H1 (cell line): Measurements from ENCODE around the gene OTUB1. TPM values are rescaled to one million over a fixed set of nuclear protein-coding genes. Genes with fewer than 3 reads are reported as not detected.

ENCODE experiments used
- CTCF ChIA-PET: fragments of 300-600 bp; sonication (Branson Sonifier 250); formaldehyde crosslinking; loops from one replicate; lab custom pipeline; 2021; ENCODE audit not compliant: partially characterized antibody; lab: Charles Lee
- POLR2A ChIA-PET: fragments of 300-600 bp; sonication (Branson Sonifier 250); formaldehyde crosslinking; loops from one replicate; lab custom pipeline; 2021; ENCODE audit warnings: inconsistent platforms; ENCODE audit not compliant: partially characterized antibody; lab: Charles Lee
- DNase-seq, 2 experiments: peaks; one replicate each; pipeline versions ENCODE4 v3.0.0 to v3.0.0-alpha.2; 2010 to 2022; ENCODE audit warnings: low spot score in 2 of 2, low read depth in 1 of 2, mixed read lengths in 1 of 2
- FAIRE-seq: peaks from 2 replicates; lab custom pipeline; 2011; peaks lifted over from hg19 to GRCh38; lab: Jason Lieb, UNC
- H2AFZ ChIP-seq: 2 replicates; pipeline ENCODE4 v1.8.1; 2012; ENCODE audit warnings: low read length, inconsistent platforms
- H2AK5ac ChIP-seq: 2 replicates; pipeline ENCODE4 v1.6.1; 2013; ENCODE audit warnings: low read depth, low read length
- H2BK120ac ChIP-seq: replicated peaks from 2 replicates; pipeline ENCODE3; 2013; ENCODE audit warnings: low read depth, low read length, inconsistent platforms
- H2BK12ac ChIP-seq: 2 replicates; pipeline ENCODE4 v1.6.1; 2013; ENCODE audit warnings: low read depth, low read length
- H2BK15ac ChIP-seq: 2 replicates; pipeline ENCODE4 v1.6.1; 2013; ENCODE audit warnings: low read length
- H2BK20ac ChIP-seq: 2 replicates; pipeline ENCODE4 v1.6.1; 2013; ENCODE audit warnings: low read length
- H2BK5ac ChIP-seq: 2 replicates; pipeline ENCODE4 v1.6.1; 2013; ENCODE audit warnings: low read depth, low read length
- H3K14ac ChIP-seq: 2 replicates; pipeline ENCODE4 v1.6.1; 2013; ENCODE audit warnings: inconsistent platforms; ENCODE audit not compliant: insufficient read length
- H3K18ac ChIP-seq: 2 replicates; pipeline ENCODE4 v1.6.1; 2013; ENCODE audit warnings: low read length; ENCODE audit errors: extremely low read depth
- H3K23ac ChIP-seq: 2 replicates; pipeline ENCODE4 v1.6.1; 2013; ENCODE audit warnings: inconsistent platforms; ENCODE audit not compliant: insufficient read length
- H3K23me2 ChIP-seq: 2 replicates; pipeline ENCODE4 v1.6.1; 2013; ENCODE audit warnings: low read depth, low read length
- H3K27ac ChIP-seq: 2 replicates; pipeline ENCODE4 v1.6.1; 2011; ENCODE audit warnings: low read depth, low read length, inconsistent platforms
- H3K27me3 ChIP-seq, 4 experiments: replicated peaks in 1 of 4; 1 replicate in 1 of 4; 2 replicates in 3 of 4; pipeline versions ENCODE4 v1.6.1 to v1.8.1; 2011 to 2013; ENCODE audit warnings: low read length in 3 of 4, mild to moderate bottlenecking in 3 of 4, inconsistent platforms in 2 of 4, mixed read lengths in 2 of 4, moderate library complexity in 1 of 4; ENCODE audit not compliant: control insufficient read depth in 3 of 4, insufficient read depth in 3 of 4; ENCODE audit errors: extremely low read depth in 1 of 4
- H3K36me3 ChIP-seq, 4 experiments: 2 replicates each; pipeline versions ENCODE4 v1.6.1 to v1.8.1; 2011 to 2013; ENCODE audit warnings: mild to moderate bottlenecking in 4 of 4, low read length in 3 of 4, moderate library complexity in 2 of 4, control low read depth in 1 of 4, inconsistent platforms in 1 of 4; ENCODE audit not compliant: insufficient read depth in 4 of 4, control insufficient read depth in 2 of 4
- H3K4ac ChIP-seq: replicated peaks from 2 replicates; pipeline ENCODE3; 2013; ENCODE audit warnings: low read length, low read depth, mixed read lengths, inconsistent platforms; ENCODE audit not compliant: insufficient read length
- H3K4me1 ChIP-seq, 4 experiments: replicated peaks in 1 of 4; 1 replicate in 1 of 4; 2 replicates in 3 of 4; pipeline versions ENCODE4 v1.6.1 to v1.8.1; 2011 to 2013; ENCODE audit warnings: low read length in 3 of 4, inconsistent platforms in 2 of 4, mixed read lengths in 1 of 4; ENCODE audit not compliant: insufficient read depth in 4 of 4, control insufficient read depth in 3 of 4
- H3K4me2 ChIP-seq, 2 experiments: 2 replicates each; pipeline versions ENCODE4 v1.6.1 to v1.8.1; 2011 to 2013; ENCODE audit warnings: low read depth in 2 of 2, low read length in 2 of 2, control low read depth in 1 of 2, inconsistent platforms in 1 of 2, mild to moderate bottlenecking in 1 of 2; ENCODE audit not compliant: insufficient read depth in 1 of 2
- H3K4me3 ChIP-seq, 4 experiments: fragments of 200-600, 300-600 bp in 1 of 4; sonication (generic), shearing (Covaris generic), sonication (Bioruptor Twin) in 1 of 4; 2 replicates each; pipeline versions ENCODE4 v1.5.1 to v1.8.1; 2011 to 2016; ENCODE audit warnings: low read length in 4 of 4, low read depth in 3 of 4, control low read depth in 2 of 4, inconsistent platforms in 2 of 4, mild to moderate bottlenecking in 2 of 4, mixed read lengths in 1 of 4, moderate library complexity in 1 of 4; ENCODE audit not compliant: insufficient read depth in 2 of 4; ENCODE audit errors: extremely low read depth in 1 of 4
- H3K56ac ChIP-seq: replicated peaks from 2 replicates; pipeline ENCODE3; 2013; ENCODE audit warnings: low read depth, mild to moderate bottlenecking, mixed read lengths, low read length, inconsistent platforms; ENCODE audit not compliant: insufficient read length
- H3K79me1 ChIP-seq: 2 replicates; pipeline ENCODE4 v1.6.1; 2013; ENCODE audit warnings: low read depth, low read length, control low read depth
- H3K79me2 ChIP-seq, 2 experiments: 2 replicates each; pipeline versions ENCODE4 v1.6.1 to v1.8.1; 2012 to 2013; ENCODE audit warnings: low read length in 2 of 2, mild to moderate bottlenecking in 2 of 2, inconsistent platforms in 1 of 2; ENCODE audit not compliant: insufficient read depth in 2 of 2, control insufficient read depth in 1 of 2
- H3K9ac ChIP-seq, 4 experiments: replicated peaks in 1 of 4; 1 replicate in 1 of 4; 2 replicates in 3 of 4; pipeline versions ENCODE4 v1.6.1 to v1.8.1; 2011 to 2013; ENCODE audit warnings: low read depth in 3 of 4, low read length in 3 of 4, control low read depth in 2 of 4, mild to moderate bottlenecking in 2 of 4, moderate library complexity in 2 of 4, inconsistent platforms in 1 of 4; ENCODE audit errors: extremely low read depth in 1 of 4
- H3K9me3 ChIP-seq, 2 experiments: 2 replicates each; pipeline versions ENCODE4 v1.6.1 to v1.8.1; 2012 to 2013; ENCODE audit warnings: mild to moderate bottlenecking in 2 of 2, moderate library complexity in 2 of 2, control low read depth in 1 of 2, inconsistent platforms in 1 of 2, low read depth in 1 of 2, low read length in 1 of 2, mixed read lengths in 1 of 2; ENCODE audit not compliant: insufficient read depth in 2 of 2
- H4K20me1 ChIP-seq, 2 experiments: replicated peaks in 1 of 2; 2 replicates each; pipeline versions ENCODE3 to v1.8.1; 2011 to 2013; ENCODE audit warnings: inconsistent platforms in 2 of 2, low read length in 2 of 2, mild to moderate bottlenecking in 1 of 2; ENCODE audit not compliant: insufficient read depth in 2 of 2, control insufficient read depth in 1 of 2
- H4K5ac ChIP-seq: 2 replicates; pipeline ENCODE4 v1.6.1; 2013; ENCODE audit warnings: low read length, low read depth, mixed read lengths, inconsistent platforms; ENCODE audit not compliant: insufficient read length
- H4K8ac ChIP-seq: 2 replicates; pipeline ENCODE4 v1.8.0; 2013; ENCODE audit warnings: mild to moderate bottlenecking, moderate library complexity, low read length, inconsistent platforms; ENCODE audit not compliant: insufficient read depth; ENCODE audit errors: extremely low read depth
- H4K91ac ChIP-seq: replicated peaks from 2 replicates; pipeline ENCODE3; 2013; ENCODE audit warnings: low read length, mixed read lengths, inconsistent platforms; ENCODE audit not compliant: insufficient read length
- BACH1 ChIP-seq: IDR thresholded peaks from 2 replicates; pipeline ENCODE4 v1.6.1; 2012; ENCODE audit warnings: low read length, improper control_type of control experiment
- CEBPB ChIP-seq: IDR thresholded peaks from 2 replicates; pipeline ENCODE4 v1.6.1; 2012; ENCODE audit warnings: low read depth, low read length
- HDAC2 ChIP-seq, 2 experiments: fragments of 300-600 bp in 1 of 2; sonication (generic) in 1 of 2; IDR thresholded peaks; 2 replicates each; pipeline ENCODE4 v1.6.1; 2011 to 2012; ENCODE audit warnings: low read depth in 2 of 2, low read length in 2 of 2, mild to moderate bottlenecking in 2 of 2, moderate library complexity in 2 of 2, borderline replicate concordance in 1 of 2, inconsistent platforms in 1 of 2
- JUN ChIP-seq: IDR thresholded peaks from 2 replicates; pipeline ENCODE4 v1.6.1; 2011; ENCODE audit warnings: low read depth, mild to moderate bottlenecking, improper control_type of control experiment, low read length
- KDM1A ChIP-seq: fragments of 200-600, 300-600 bp; sonication (generic); IDR thresholded peaks from 2 replicates; pipeline ENCODE4 v1.7.1; 2016; ENCODE audit warnings: mild to moderate bottlenecking, low read length, borderline replicate concordance
- KDM5A ChIP-seq: fragments of 200-600 bp; IDR thresholded peaks from 2 replicates; pipeline ENCODE4 v1.7.1; 2012; ENCODE audit warnings: mild to moderate bottlenecking, low read length, inconsistent platforms, mixed read lengths
- MAFK ChIP-seq: IDR thresholded peaks from 2 replicates; pipeline ENCODE4 v1.6.1; 2012; ENCODE audit warnings: low read depth, mild to moderate bottlenecking, improper control_type of control experiment, low read length
- NANOG ChIP-seq: IDR thresholded peaks from 2 replicates; pipeline ENCODE4 v1.6.1; 2011; ENCODE audit warnings: low read length, low read depth, mild to moderate bottlenecking, inconsistent platforms; ENCODE audit not compliant: insufficient read depth, poor library complexity, severe bottlenecking
- RBBP5 ChIP-seq: IDR thresholded peaks from 2 replicates; pipeline ENCODE4 v1.7.1; 2012; ENCODE audit warnings: low read depth, mild to moderate bottlenecking, inconsistent platforms, low read length, moderate library complexity, borderline replicate concordance
- SP1 ChIP-seq: IDR thresholded peaks from 2 replicates; pipeline ENCODE4 v1.6.1; 2011; ENCODE audit warnings: low read depth, low read length
- SP4 ChIP-seq: IDR thresholded peaks from 2 replicates; pipeline ENCODE4 v1.6.1; 2012; ENCODE audit warnings: low read length, inconsistent platforms
- TCF12 ChIP-seq: IDR thresholded peaks from 2 replicates; pipeline ENCODE4 v1.6.1; 2011; ENCODE audit warnings: low read depth, mild to moderate bottlenecking, low read length
- WGBS, 2 experiments: shearing (Covaris generic) in 1 of 2; methylation state at CpG; one replicate each; pipeline versions ENCODE4 v1.1.6 to v1.1.7; 2013 to 2015; ENCODE audit warnings: low lambda C conversion rate in 2 of 2, mixed read lengths in 2 of 2, inconsistent platforms in 1 of 2, low coverage in 1 of 2, missing lambda C conversion rate in 1 of 2; ENCODE audit not compliant: insufficient replicate concordance in 2 of 2, insufficient coverage in 1 of 2, insufficient read length in 1 of 2; ENCODE audit errors: extremely low coverage in 1 of 2, missing lambda C conversion rate in 1 of 2; 5-methylcytosine and 5-hydroxymethylcytosine counted together
- polyA plus RNA-seq, 7 experiments: library from polyadenylated mRNA; depleted of rRNA in 3 of 7; stranded (reverse) in 5 of 7; unstranded in 2 of 7; fragments of >200 nt in 5 of 7; fragments of 200-250 nt in 2 of 7; gene quantifications; 1 replicate in 5 of 7; 2 replicates in 1 of 7; 4 replicates in 1 of 7; pipeline versions ENCODE4 v1.2.1 to v1.2.3, GENCODE V29; 2011 to 2013; ENCODE audit warnings: missing spikeins in 2 of 7, mixed read lengths in 2 of 7
- total RNA-seq: library from RNA; stranded (reverse); fragmentation: NEBNext Ultra II Directional; extraction: Animal tissue kit (Norgen Biotek cat#: 25700); gene quantifications from 2 replicates; pipeline ENCODE4 v1.2.1, GENCODE V29; 2021
- TF ChIP-seq, protein P1 (sequence below): IDR thresholded peaks from 2 replicates; pipeline ENCODE4 v1.6.1; 2011; ENCODE audit warnings: low read length, improper control_type of control experiment

The OTUB1 gene
- total and polyA plus RNA-seq, 2 of the 8 experiments (the other 6 are each of a cell fraction or from before 2014, with no cell fraction given) = 110 to 274 TPM

DNA sequence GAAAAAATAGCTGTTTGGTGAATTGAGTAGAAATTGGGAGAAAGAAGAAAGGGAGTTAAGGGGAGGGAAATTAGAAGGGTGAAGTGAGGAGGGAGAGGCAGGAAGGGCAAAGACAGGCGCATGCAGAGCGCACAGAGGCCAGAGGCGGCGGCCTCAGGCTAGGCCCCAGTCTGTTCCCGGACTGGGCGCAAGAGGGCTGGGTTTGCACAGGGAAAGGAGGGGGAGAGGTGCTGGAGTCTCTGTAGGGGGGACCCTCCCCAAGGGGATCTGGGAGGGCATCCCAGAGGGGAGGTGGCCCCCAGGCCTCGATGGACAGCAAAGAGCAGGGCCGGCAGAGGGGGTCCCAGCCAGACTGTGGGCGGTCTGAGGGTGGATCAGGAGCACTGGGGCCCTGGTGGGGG, 48.2 kb downstream of the OTUB1 start:
- 23% methylated on average over 8 of the region's 9 CpGs; no CpG with 5 or more reads in 1 of the 2 experiments for WGBS, 2 experiments
- Histone ChIP-seq H3K79me1 (no peaks in the 10 kb centered on the region), H2AK5ac (no peak overlapping the region), H3K23ac (no peak overlapping the region), H3K4me1 (peaks cover 4 to 19% (median 9%) of the 10 kb centered on the region in 4 experiments; a peak in 6 of 7 replicates), H4K91ac (no peak overlapping the region), H4K20me1 (peaks cover 8 to 18% of the 10 kb centered on the region in 2 experiments), H3K9me3 (no peaks in the 10 kb centered on the region), H3K56ac (no peak overlapping the region), H3K27me3 (peaks cover 56 to 95% (median 86%) of the 10 kb centered on the region in 4 experiments), H2BK12ac (no peak overlapping the region), H2AFZ (no peak overlapping the region), H3K14ac (no peak overlapping the region), H3K4ac (no peak overlapping the region), H3K9ac (no peak overlapping the region), H2BK120ac (no peak overlapping the region), H3K23me2 (peaks cover 7% of the 10 kb centered on the region; the same call in 1 of the 2 replicates), H2BK20ac (no peak overlapping the region), H3K27ac (no peak overlapping the region), H3K36me3 (no peaks in the 10 kb centered on the region), H4K8ac (no peak overlapping the region), H3K4me3 (no peak overlapping the region), H3K4me2 (peak overlapping the region in 1 of 2 experiments; percentile 72; a peak in 1 of 4 replicates), H4K5ac (no peak overlapping the region), H2BK15ac (no peak overlapping the region), H3K79me2 (no peaks in the 10 kb centered on the region), H3K18ac (no peak overlapping the region), H2BK5ac (no peak overlapping the region)
- ChIA-PET POLR2A (interaction anchor here (0.9 to 2.0 kb wide), 4 partner anchors 10 to 19 kb away, joined by 3 to 6 read pairs (median 4); no protein-coding TSS in a partner anchor), CTCF (interaction anchor here (0.6 to 21.2 kb wide), 19 partner anchors 9 to 125 kb away, joined by 3 to 291 read pairs (median 5); partner anchors contain the start of gene RCOR2)
- no peak for FAIRE-seq
- peak in 1 of 2 experiments; percentile 74 for DNase-seq
- no peak for TF ChIP-seq KDM5A
- TF ChIP-seq HDAC2 (IDR thresholded peaks at IDR 0.05; ENCODE audit: borderline replicate concordance in 1 of 2, low read depth in 2 of 2, low read length in 2 of 2) = no peak
- TF ChIP-seq KDM1A = peak; percentile 76
- no peak for TF ChIP-seq TCF12
- TF ChIP-seq RBBP5 = no peak
- TF ChIP-seq BACH1 = no peak
- no peak for TF ChIP-seq JUN
- TF ChIP-seq MAFK = no peak
- TF ChIP-seq, protein P1, sequence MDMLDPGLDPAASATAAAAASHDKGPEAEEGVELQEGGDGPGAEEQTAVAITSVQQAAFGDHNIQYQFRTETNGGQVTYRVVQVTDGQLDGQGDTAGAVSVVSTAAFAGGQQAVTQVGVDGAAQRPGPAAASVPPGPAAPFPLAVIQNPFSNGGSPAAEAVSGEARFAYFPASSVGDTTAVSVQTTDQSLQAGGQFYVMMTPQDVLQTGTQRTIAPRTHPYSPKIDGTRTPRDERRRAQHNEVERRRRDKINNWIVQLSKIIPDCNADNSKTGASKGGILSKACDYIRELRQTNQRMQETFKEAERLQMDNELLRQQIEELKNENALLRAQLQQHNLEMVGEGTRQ = no peak
- no peak for TF ChIP-seq SP1
- no peak for TF ChIP-seq SP4
- TF ChIP-seq CEBPB = no peak
- no peak for TF ChIP-seq NANOG
